Activated naive CD4-positive, alpha-beta T cell treated with anti-CD3 and anti-CD28 coated beads, Interleukin-2, amount 10 ng/mL, durations not matched to agents 5 hours and 36 hours (primary cell): ENCODE measurements around the gene MCM3. TPM values are rescaled to one million over a fixed set of nuclear protein-coding genes. Genes with fewer than 3 reads are reported as not detected.

Source experiments
- total RNA-seq, 2 experiments: library from RNA; stranded (reverse); gene quantifications; one replicate each; pipeline ENCODE4 v1.2.3, GENCODE V29; 2021

MCM3 gene
- 100 to 1,000 TPM; 126 TPM for total RNA-seq

GRCh38 chr6:52284460-52285176 is at the start of gene MCM3:
Gene MCM3 (minus strand): TSS chr6:52284742. CDS start chr6:52284674, 68 bp downstream.

GRCh38 chr6:52244400-52244799 is 40.1 kb downstream of the MCM3 start, which contains the start of gene IL17F:
Gene IL17F (minus strand): TSS chr6:52244500. CDS start chr6:52244429, 71 bp downstream.

Other genes starting within 250 kb of the MCM3 start
- not detected for gene PKHD1, start 197.1 kb downstream of the MCM3 start, total RNA-seq
- gene IL17A, start 98.4 kb downstream of the MCM3 start, total RNA-seq = not detected
- gene IL17F, start 40.2 kb downstream of the MCM3 start, total RNA-seq = under 1 TPM in 1 of 2 experiments, not detected in 1; 0.65 TPM
- 10 to 100 TPM; 21.0 to 21.6 TPM for gene PAQR8, start 77.4 kb upstream of the MCM3 start, total RNA-seq
- 1 to 10 TPM; 1.1 to 1.4 TPM for gene EFHC1, start 135.6 kb upstream of the MCM3 start, total RNA-seq